Measurements from ENCODE around the gene KCNJ10.
"Not testable (repeated sequence)": the region's sequence is repeated elsewhere in the genome, so short reads cannot be mapped to it uniquely, and the experiment has no call there.

Gene KCNJ10

DNA sequence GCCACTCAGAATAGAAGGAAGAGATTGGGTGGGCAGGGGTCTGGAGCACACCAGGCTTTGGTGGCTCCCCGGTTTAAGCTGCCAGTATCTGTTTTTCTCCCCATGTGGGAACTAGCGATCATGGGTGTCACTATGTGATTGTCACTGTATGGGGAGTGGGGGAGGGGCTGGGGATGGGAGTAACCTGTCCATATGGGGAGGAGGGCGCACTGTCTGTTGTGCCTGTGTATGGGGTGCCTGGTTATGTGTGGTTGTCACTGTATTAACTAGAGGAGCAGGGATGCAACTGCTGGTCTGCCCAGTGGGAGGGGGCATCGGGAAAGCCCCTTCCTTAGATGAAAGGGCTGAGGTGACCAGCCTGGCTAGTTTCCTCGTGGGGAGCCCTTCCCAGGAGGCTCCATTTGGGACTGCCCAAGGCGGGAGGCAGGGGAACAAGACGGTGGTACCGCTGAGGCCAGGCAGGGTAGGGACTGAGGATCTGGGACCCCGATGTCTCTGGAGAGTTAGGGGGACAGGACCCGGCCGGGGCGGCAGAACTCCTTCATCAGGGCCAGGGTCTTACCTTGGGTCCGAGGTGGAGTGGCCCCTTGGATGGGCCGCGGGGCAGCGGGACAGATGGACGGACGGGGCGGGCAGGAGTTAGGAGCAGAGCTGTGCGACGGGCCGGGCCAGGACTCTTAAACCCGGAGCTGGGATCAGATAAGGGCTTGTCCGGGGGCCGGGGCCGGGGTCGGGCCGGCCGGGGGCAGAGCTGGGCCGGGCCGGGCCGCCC lies at the start of gene KCNJ10:
KCNJ10 (minus strand) TSS at position 701 of the 772 bp plus-strand sequence. CDS start 27,628 bp downstream, outside the sequence.
- no peak for DNase-seq

DNA sequence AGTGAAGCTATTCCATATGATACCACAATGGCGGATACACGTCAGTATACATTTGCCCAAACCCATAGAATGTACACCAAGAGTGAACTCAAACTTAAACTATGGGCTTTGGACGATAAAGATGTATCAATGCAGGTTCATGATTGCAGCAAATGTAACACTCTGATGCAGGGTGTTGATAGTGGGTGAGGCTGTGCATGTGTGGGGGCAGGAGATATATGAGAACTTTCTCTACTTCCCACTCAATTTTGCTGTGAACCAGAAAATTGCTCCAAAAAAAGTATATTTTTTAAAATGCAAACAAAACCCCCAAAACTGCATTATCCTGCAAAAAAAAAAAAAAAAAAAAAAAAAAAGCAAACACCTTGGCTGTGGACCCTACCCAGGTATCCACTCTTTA lies 49.0 kb upstream of the KCNJ10 start:
- no peak for DNase-seq

DNA sequence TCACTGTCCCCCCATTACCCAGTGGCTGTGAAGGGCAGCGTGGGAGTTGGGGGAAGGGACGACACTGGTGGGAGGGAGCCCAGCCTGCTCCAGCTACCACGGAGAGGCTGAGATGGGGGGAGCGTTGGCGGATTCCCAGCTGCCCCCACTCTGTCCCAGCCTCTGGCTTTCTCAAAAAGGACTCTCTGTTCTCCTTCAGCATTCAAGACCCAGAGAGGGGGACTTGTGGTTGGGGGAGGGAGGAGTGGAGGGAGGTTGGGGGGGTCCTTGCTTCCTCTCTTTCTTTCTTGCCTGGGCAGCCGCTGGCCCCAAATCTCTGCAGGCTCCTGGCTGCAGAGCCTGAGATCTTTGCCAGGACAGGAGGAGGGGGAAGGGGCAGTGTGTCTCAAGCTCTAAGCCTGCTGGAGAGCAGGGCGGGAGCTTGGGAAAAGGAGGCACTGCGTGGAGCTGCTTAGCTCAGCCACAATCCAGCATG lies 47.8 kb upstream of the KCNJ10 start:
- no peak for DNase-seq

DNA sequence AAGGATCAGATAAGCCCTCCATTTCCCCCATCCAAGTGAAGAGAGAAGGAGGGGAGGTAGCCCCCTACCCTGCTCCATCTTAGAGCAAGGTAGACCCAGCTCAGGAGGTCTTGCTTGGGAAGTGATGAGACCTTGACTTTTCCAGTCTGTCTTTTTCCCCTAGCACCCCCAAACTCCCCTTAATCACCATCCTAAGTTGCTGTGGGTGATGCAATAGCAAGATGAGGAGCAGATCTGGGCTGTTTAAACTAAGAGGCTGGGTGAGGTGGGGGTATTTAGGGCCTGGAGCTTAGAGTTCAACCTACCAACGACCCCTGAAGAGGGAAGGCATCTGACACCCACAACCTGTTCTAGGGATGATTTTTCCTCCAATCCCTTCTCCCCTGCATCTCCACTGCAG lies 47.3 kb upstream of the KCNJ10 start:
- no peak for DNase-seq

DNA sequence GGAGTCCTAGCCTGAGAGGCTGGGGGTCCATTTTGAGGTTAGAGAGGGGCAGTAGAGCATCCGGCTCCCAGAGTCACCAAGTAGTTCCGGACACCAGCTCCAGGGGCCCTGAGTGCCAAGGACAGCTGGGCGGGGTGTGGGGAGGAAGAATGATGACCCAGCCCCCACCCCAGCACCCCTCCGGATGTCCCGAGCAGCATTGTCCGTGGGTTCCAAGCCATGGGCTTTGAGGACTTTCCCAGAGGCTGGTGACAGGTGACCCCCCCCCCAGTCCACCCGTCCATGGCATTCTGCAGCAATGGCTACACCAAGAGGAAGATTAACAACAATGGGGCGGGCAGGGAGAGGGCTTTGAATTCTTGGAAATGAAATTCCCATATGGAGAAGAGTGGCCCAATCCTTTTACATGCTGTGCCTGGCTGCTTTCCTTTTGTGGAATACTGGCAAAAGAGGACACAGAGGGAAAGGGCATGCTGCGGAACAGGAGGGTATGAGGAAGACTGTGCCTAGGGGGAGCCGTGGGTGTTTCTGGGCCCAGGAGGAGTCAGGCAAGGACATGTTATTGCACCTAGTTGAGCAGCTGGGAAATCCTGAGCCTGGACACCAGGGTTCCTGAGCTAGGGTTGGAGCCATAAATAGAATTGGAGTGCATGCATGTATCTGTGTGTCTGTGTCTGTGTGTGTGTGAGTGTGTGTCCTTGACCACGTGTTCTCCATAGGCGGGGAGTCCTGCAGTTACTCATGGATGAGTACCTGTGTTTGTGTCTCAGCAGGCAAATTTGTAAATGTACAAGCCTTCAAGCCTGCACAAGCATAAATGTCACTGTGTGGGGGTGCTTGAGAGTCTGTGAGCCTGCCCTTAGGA lies 46.6 kb upstream of the KCNJ10 start:
- DNase-seq, result no peak

DNA sequence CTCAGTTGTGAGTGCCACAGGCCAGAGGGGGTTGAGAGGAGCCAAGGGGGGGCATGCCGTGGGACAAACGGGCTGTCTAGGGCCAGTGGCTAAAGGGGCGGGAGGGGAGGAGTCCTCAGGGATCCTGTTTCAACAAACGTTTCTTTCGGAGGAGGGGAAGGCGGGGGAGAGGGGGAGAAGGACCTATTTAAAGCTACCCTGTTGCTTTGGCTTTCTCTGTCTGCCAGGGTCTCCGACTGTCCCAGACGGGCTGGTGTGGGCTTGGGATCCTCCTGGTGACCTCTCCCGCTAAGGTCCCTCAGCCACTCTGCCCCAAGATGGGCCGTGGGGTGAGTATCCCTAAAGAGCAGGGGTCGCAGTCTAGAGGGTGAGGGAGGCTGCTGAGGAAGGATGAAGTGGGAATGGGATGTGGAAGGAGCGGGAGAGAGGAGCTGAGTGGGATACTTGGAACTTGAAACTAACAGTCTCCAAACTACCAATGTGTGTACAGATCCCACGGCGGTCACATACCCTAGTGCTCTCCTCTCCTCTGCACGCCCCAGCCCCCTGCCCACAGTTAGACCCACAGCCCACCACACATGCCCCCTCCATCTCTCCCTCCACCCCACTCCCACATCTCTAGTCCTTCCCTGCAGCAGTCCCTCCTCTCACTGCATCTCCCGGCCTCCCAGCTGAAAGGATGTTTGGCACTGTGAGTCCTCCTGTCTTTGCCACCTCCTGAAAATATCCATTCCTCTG lies 45.8 kb upstream of the KCNJ10 start, which contains the start of gene ATP1A2:
ATP1A2 (plus strand) TSS at position 215 of the 738 bp plus-strand sequence; CDS start at position 318, 103 bp downstream.
- DNase-seq, result no peak

DNA sequence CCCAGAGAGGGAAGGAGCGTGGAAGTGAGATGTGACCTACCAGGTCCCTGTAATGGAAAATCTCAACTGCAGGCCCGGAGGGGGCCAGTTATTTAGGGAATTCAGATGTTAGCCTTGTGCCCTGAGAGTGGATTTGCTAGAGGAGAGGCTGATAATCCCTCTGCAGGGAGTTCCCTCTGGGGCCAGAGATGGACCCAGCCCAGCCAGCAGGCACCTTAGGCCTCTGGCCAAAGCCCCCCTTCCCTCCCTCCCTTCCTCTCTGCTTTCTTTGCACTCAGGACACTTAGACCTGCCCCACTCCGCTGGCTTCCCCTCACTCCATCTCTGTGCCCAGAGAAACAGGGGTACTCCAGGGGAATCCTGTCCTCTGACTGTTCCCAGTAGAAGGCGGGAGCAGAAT lies 44.1 kb upstream of the KCNJ10 start:
- DNase-seq, result no peak

DNA sequence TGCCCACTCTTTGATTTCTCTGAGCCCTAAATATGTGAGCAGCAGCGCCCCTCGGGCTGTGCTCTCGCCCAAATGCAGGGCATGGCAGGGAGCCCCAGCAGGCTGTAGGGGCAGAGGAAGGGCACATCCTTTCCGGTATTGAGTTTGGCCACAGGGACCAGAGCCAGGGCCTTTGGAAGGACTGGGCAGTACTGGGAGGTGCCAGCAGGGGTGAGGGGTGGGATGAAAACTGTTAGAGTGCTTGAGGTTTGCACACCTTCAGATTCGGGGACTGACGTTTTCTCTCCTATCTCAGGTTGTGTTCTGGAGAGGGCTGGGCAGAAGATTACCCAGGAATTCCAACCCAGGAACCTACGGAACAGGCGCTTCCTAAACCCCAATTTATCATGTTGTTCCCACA lies 43.4 kb upstream of the KCNJ10 start:
- DNase-seq, result no peak

DNA sequence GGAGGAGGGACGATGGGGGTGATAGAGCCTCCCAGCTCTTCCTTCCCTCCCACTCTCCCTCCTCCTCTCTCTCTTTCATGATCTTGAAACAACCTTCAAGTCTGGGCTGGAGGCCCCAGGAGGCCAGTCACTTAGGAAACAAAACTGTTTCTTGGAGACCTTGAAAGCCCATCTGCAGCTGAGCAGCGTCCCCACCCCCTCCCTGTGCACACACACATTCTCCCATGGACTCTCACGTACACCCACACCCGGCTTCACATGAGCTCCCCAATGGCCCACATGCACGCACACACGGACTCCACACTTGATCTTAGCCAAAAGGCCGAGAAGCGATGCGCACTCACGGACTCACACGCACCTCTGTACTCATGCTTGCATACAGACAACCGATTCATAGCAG lies 42.4 kb upstream of the KCNJ10 start:
- DNase-seq, result no peak

DNA sequence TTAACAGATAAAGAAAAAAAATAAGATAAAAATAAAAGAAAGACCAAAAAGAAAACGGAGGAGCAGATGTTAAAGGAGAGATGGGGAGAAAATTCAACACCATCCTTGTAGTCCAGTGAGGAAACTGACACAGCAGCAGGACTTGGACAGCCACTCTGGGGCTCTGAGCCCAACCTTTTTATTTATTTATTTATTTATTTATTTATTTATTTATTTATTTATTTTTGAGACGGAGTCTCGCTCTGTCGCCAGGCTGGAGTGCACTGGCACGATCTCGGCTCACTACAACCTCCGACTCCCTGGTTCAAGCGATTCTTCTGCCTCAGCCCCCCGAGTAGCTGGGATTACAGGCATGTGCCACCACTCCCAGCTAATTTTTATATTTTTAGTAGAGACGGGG lies 41.5 kb upstream of the KCNJ10 start:
- DNase-seq, result not testable (repeated sequence)

DNA sequence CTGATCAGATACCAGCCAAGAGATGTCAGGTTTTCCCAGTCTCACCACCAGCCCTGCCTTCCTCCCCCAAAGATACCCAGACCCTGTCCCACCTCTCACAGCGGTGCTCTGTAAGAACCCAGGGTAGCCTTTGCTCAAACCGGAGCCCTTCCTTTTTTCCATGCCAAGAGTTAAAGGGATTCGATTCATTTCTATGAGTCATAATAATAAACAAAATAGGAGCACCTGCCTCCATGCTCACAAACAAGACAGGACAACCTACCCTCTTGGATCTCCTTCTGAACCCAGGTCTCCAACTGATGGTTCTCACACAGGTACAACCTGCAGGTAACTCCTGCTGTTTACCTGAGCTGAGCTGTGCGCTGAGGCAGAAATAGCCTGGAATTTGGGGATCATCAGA lies 39.7 kb upstream of the KCNJ10 start:
- no peak for DNase-seq

DNA sequence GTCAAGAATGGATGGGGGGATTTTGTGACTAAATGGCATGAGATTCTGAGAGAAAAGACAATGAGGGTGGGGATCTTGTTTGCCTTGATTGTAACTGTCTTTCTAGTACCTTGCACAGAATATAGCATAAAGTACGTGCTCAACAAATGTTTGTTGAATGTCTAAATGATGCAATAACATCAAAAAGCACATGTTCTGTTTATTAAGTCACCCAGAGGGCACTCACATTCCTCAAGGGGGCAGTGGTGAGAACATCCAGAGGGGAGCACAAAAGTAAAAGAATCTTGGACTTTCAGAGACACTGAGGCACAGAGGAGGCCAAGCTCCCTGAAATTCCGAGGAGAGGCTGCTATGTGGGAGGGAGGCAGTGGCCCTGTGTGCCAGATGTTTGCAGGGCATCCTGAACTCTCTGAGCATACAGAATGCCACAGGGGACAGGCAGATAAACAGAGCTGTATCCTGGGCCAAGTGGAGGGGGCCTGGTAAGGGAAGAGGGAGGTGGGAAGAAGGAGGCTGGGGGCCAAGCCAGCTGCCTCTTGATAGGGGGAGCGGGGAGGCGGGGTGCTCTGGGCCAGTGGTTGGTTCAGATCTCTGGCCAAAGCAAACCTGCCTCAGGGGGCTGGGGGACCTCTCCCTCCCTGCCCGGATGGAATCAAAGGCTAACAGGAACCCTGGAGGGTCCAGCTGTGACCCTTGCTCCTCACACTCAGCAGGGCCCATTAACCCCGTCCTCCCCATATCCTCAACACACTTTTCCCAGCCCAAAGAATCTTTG lies 39.1 kb upstream of the KCNJ10 start:
- peak; percentile 67 for DNase-seq

DNA sequence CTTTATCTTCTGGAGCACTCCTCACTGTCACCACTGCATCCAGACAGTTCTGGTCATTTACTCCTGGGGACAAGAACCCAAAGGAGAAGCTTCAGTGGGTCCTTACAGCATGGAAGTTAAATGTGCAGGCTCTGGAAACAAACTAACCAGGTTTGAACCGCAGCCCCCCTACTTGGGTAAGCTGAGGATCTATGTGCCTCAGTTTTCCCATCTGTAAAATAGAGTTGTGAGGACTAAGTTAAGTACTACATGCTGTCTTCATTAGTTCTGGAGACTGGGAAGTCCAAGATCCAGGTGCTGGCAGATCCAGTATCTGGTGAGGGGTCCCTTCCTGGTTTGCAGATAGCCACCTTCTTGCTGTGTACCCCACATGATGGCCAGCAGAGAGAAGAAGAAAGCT lies 37.6 kb upstream of the KCNJ10 start:
- DNase-seq, result no peak

DNA sequence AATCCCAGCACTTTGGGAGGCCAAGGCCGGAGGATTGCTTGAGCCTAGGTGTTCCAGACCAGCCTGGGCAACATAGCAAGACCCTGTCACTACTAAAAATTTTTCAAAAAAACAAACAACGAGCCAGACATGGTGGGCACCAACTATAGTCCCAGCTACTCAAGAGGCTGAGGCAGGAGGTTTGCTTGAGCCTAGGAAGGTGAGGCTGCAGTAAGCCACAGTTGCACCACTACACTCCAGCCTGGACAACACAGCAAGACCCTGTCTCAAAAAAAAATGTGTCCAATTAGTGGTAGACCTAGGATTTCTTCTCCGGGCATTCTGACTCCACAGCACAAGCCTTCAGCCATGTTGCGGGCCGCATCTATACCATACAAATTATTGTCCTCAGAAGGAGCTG lies 35.2 kb upstream of the KCNJ10 start:
- DNase-seq, result no peak

DNA sequence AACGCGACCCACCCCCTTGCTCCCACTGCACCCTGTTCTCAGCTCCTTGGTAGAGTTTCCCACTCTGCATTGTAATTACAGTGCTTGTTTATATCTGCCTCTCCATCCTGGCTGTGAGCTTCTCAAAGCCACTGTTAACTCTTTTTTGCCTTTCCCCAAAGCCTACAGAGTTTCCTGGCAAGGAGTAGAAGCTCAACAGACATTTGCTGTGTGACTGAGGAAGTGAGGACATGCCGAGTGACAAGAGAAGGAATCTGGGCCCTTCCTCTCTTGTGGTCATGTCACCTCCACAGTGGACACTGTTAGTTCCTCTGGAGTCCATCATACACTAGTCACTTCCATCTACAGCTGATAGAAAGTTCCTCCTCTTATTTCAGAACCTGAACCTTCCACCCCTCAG lies 34.5 kb upstream of the KCNJ10 start:
- no peak for DNase-seq

DNA sequence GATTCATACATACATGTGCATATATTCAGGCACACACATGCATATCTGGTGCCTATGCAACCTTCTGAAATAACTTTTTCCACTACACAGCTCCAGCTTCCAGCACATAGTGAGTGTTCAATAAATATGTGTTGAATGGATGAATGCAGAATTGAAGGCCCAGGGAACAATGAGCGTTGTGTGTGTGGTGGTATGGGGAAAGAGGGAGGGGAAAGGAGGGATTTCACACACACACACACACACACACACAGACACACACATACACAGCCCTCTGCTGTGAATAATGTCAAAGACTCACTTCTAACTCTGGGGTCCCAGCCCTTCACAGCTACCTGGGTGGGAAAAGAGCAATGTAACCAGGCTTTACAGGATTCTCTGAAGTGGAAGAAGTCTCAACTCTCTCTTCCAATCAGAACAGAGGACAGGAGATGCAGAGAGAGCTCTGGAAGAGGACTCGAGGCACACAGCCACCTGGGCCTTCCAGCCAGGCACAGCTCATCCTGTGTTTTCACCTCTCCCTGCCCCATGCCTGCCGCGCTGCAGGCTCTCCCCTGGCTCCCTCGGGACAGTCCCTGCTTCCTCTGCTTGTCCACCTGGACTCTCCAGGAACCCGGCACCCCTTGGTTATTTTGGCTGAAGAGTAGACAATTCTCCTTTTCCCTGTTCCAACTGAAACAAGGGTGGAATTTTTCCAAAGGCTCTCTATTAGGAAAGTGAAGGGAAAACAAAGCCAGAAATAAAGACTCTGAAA lies 33.9 kb upstream of the KCNJ10 start:
- DNase-seq, result no peak

DNA sequence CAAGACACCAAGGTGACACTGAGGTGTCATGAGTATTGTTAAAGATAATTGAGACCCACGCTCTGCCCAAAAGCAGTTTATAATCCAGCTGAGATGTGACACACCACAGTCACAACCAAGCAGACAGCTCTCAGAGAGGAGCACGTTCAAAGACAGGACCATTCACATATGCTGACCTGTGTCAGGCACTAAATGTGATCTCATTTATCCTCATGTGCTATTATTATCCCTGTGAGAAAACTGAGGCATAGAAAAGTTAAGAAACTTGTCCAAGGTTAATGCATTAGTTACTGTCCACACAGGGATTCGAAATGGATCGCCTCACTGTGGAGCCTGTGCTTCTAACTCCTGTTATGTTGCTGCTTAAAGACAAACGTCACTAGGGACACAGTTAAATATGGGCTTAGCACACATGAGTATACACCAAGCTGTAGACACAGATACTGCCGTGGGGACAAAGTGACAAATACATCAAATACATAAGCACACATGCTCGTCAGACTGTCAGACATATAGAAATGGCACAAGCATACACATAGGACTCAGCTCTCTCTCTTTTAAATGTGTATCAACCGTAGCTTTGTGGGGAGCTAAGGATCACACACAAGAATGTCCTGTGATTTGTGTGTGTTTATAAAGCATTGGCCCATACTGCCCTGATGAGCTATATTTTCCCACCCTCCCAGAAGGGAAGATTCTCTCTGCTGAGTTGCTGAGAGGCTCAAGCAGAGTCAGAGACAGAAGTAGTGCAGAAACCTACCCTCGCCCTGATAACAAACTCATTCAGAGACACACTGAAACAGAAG lies 32.0 kb upstream of the KCNJ10 start:
- no peak for DNase-seq

DNA sequence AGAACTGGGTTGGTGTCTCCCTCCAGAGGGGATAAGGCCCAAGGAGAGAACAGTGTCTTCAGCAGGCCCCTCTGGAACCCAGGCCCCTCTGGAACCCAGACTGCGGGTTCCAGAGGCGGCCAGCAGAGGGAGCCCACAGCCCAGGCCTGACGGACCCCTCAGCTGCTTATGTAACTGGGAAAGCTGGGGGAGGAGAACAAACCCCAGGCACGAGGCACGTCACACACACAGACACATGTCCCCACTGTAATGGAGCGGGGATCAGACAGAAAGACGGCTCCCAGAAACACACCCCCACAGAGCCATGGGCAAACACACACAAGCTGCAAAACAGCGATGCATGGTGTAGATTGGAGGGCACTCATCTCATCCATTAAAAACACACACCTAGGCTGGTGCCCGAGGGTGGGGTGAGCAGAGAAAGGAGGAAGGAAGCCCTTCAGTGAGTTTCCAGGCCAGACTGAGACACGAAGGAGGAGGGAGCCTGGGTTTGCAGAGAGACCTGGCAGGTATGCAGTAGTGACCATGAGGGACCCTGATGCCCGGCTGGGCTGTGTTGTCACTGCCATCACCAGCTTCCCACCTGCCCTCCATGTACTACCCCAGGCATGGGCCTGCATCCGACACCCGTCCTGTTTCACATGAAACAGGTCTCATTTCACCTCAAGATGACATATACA lies 31.2 kb upstream of the KCNJ10 start:
- peak; percentile 80 for DNase-seq

DNA sequence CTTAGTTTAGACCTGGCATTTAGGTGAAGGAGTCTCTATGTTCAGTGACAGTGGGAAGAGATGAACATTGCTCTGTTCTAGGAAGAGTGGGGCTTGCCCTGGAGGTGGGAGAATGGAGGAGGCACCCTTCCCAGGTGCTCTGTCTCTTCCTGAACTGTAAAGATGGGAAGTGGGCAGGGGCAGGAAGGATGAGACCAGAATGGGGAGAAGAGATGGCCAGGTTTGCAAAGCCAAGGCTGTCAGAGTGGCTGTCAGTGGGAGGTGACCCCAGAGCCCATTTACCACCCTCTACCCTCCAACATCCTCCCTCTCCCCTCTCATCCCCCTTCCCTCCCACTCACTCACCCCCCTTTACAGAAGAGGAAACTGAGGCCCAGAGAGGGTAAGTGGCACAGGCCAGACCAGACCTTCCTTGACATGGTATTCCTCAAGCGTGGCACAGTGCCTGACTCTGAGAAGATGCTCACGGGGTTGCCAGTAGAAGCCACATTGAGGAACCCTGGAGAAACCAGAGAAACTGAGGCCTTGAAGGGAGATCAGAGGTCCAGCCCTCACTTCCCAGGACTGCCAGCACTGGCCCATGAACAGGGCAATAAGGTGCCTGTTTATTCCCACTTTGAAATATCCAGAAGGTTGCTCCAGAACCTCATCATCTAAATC lies 29.9 kb upstream of the KCNJ10 start:
- DNase-seq, result no peak

All from EL (cell line).